Sciatic nerve (tissue), 1 donor: ENCODE measurements around the gene TMEM204. TPM values are rescaled to one million over a fixed set of nuclear protein-coding genes. Genes with fewer than 3 reads are reported as not detected.

ENCODE experiments used
- total RNA-seq: library from RNA; stranded (reverse); fragmentation: NEBNext Ultra II Directional; extraction: Animal tissue kit (Norgen Biotek cat#: 25700); gene quantifications from one replicate; pipeline ENCODE4 v1.2.1, GENCODE V29; 2021
- donor health status: DM: no; HTN: no; CAD: no.

The TMEM204 gene
- total RNA-seq, 1 donor from 2014 or later = 20.4 TPM

Other genes with a start within 250 kb of the TMEM204 start
- 95.7 TPM for gene UBE2I, start 224.0 kb upstream of the TMEM204 start, total RNA-seq
- gene BAIAP3, start 200.0 kb upstream of the TMEM204 start, total RNA-seq = 3.9 TPM
- gene TSR3, start 181.8 kb upstream of the TMEM204 start, total RNA-seq = 35.8 TPM
- 82.2 TPM for gene GNPTG, start 181.7 kb upstream of the TMEM204 start, total RNA-seq
- gene UNKL, start 119.0 kb upstream of the TMEM204 start, total RNA-seq = 45.5 TPM
- 7.3 TPM for gene UQCC4, start 112.9 kb upstream of the TMEM204 start, total RNA-seq
- not detected for gene PERCC1, start 102.6 kb upstream of the TMEM204 start, total RNA-seq
- 3.3 TPM for gene CCDC154, start 89.1 kb upstream of the TMEM204 start, total RNA-seq
- gene CLCN7, start 58.6 kb upstream of the TMEM204 start, total RNA-seq = 67.0 TPM
- not detected for gene PTX4, start 44.7 kb upstream of the TMEM204 start, total RNA-seq
- gene TELO2, start 40.3 kb upstream of the TMEM204 start, total RNA-seq = 27.9 TPM
- gene IFT140, start 78.4 kb downstream of the TMEM204 start, total RNA-seq = 29.2 TPM
- 26.1 TPM for gene CRAMP1, start 78.7 kb downstream of the TMEM204 start, total RNA-seq
- gene JPT2, start 144.6 kb downstream of the TMEM204 start, total RNA-seq = 26.0 TPM
- gene MAPK8IP3, start 172.5 kb downstream of the TMEM204 start, total RNA-seq = 93.3 TPM
- gene NME3, start 237.9 kb downstream of the TMEM204 start, total RNA-seq = 50.1 TPM
- gene EME2, start 239.1 kb downstream of the TMEM204 start, total RNA-seq = 15.3 TPM
- 42.7 TPM for gene MRPS34, start 239.5 kb downstream of the TMEM204 start, total RNA-seq
- gene SPSB3, start 248.9 kb downstream of the TMEM204 start, total RNA-seq = 35.3 TPM
- gene NUBP2, start 249.3 kb downstream of the TMEM204 start, total RNA-seq = 28.0 TPM